ENCODE data around the gene SRD5A1.

GRCh38 chr5:6713274-6714225 lies 80.3 kb downstream of the SRD5A1 start, which contains the start of gene TENT4A:
- no peak for TF ChIP-seq POLR2AphosphoS5 (IDR thresholded peaks at IDR 0.05; ENCODE audit: low read depth)
- TF ChIP-seq CTCF (IDR thresholded peaks at IDR 0.05; ENCODE audit: insufficient read depth, low read length), result no peak
- TF ChIP-seq REST (IDR thresholded peaks at IDR 0.05; ENCODE audit: insufficient replicate concordance, low read depth), result no peak
- no peak for TF ChIP-seq GABPA (IDR thresholded peaks at IDR 0.05; ENCODE audit: low read depth)
- TF ChIP-seq SPI1 (IDR thresholded peaks at IDR 0.05; ENCODE audit: borderline replicate concordance, low read depth), result no peak

Data from HL-60 (cell line).